RKO (cell line): ENCODE data around the gene THSD7B.

ENCODE experiments used
- DNase-seq: peaks from one replicate; pipeline ENCODE4 v3.0.0-alpha.2; 2016; ENCODE audit warnings: low spot score

THSD7B gene

DNA sequence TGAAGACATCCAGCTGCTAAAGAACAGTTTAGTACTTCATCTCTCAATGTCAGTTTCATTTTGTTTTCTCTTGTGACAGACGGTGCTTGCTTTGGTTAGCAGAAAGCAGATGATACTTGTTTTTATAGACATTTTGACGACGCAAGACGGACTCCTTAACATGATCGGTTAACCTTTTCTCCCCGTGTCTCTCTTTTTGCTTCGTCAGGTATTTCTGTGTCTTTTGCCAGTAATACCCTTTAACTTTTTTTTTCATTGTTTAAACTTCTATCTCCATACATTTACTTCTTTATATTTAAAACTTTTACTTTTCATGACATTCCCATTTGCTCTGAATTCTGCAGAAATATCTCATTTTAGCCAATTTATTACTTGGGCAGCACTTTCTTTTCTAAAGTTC, 57.9 kb downstream of the THSD7B start:
- DNase-seq, result no peak

- DNase-seq, result no peak
Observed at GRCh38 chr2:136828162-136828561, 62.8 kb downstream of the THSD7B start.

- DNase-seq, result no peak
Observed at GRCh38 chr2:136828774-136829173, 63.4 kb downstream of the THSD7B start.

DNA sequence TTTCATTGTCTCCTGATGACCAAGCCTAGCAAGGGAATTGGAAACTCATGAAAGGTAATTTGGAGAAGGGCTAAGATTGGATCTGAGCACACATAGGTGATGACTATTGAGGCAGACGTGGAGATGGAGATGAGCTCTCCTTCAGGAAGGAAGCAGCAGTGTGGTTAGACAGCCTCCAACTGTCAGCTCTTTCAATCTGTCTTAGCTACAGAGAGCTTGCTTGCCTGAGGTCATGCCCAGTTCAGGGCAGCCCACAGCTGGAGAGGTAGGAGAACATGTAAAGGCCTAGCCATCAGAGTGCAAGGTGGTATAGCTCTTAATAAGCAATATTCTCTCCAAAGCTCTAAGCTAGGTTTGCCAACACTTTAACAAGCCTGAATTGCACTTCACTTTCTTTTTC, 79.2 kb downstream of the THSD7B start:
- DNase-seq, result no peak

DNA sequence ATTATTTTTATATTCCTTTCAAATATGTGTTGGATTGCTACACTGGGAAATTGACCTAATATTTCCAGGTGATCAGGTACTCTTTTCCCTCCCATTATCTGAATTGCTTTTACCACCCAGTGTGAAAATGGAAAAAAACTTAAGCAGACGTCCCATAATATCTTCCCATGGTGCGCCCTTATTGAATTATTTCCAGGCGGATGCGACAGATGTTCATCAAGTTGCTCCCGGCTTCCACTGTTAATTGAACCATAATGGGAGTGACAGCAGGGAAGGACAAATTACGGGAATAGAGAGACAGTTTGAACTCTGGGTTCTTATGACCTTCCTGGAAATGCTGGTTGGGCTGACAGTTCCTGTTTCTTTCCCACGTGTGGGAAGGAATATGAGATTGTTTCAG, 93.3 kb downstream of the THSD7B start:
- no peak for DNase-seq

GRCh38 chr2:136860443-136860958, 95.2 kb downstream of the THSD7B start:
- no peak for DNase-seq

- no peak for DNase-seq
Observed at GRCh38 chr2:136863468-136863867, 98.1 kb downstream of the THSD7B start.

- no peak for DNase-seq
Observed at GRCh38 chr2:136863874-136864273, 98.5 kb downstream of the THSD7B start.

DNA sequence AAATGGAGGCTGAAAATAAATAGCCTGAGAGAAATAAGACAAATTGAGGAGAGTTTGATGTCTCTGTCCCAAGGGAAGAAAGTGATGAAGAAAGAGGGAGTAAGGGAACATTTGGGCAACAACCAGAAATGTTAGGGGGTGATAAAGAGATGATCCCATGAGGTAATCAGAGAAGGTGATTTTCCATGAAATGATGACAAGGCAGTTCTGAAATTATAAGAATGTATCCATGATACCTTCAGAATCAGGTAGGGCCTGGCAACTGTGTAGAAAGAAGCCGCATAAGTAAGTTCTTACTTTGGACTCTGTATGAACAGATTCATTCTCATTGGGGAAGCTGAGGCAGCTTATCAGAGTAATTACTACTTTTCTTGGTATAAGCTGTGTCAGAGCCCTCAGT, 106.1 kb downstream of the THSD7B start:
- no peak for DNase-seq

DNA sequence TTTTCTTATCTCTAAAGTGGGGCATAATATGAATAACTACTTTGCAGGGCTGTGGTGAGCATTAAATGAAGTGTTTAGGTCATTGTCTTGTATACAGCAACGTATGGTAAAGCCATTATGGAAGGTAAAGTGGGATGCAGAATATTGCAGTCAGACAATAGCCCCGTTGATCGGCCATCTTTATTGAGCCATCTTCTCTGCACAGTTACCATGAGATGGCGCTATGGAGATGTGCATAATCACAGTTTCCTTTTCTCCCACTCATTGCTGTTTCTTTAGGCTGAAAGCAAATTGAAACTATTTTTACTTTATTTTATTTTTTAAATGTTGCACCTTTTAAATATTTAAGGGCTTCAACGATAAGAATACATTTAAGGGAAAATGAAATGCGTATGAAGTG, 108.9 kb downstream of the THSD7B start:
- DNase-seq, result peak; percentile 3

- no peak for DNase-seq
Observed at GRCh38 chr2:136891100-136891499, 125.8 kb downstream of the THSD7B start.

DNA sequence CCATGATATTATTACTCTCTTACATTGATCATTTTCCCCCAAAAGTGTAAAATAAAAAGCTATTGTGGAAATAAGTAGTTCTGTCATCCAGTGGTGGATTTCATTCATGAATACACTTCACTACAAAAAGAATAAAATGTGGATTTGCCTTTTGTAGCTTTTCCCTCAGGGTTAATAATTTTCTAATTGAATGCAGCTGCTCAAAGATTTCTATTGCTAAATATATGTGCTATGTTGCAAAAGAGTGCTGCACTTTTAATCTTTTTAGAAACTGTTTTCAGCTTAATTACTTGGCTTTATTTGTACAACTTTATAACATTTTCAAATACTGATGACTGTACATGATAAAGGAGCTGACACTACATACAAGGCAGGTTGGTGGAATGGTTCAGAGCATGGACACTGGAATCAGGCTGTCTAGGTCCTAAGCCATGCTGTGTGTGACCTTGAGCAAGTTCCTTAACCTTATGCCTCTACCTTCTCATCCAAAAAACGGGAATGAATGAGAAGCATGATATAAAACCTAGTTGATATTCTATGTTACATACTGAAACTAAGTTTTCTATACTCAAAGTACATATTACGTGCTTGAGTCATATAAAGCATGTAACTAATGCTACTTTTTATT, 128.8 kb downstream of the THSD7B start:
- DNase-seq, result no peak

GRCh38 chr2:136901732-136902131, 136.4 kb downstream of the THSD7B start:
- no peak for DNase-seq

DNA sequence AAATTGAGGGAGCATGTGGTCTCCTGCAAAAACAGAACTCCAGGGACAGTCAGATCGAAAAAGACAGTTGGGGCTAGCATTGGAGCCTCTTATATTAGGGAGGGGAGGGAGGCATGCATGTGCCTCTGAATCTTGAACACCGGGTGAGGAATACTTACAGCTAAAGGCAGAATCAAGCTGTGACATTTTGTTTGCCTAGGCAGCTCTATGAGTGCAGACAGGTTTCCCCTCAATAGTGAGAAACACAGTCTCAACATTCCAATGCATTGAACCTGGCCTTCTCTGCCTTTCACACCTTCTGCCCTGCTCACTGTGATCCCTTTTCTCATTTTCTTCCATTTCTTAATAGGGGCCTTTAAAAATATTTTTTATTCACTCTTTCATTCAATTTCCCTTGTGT, 140.4 kb downstream of the THSD7B start:
- DNase-seq, result no peak

DNA sequence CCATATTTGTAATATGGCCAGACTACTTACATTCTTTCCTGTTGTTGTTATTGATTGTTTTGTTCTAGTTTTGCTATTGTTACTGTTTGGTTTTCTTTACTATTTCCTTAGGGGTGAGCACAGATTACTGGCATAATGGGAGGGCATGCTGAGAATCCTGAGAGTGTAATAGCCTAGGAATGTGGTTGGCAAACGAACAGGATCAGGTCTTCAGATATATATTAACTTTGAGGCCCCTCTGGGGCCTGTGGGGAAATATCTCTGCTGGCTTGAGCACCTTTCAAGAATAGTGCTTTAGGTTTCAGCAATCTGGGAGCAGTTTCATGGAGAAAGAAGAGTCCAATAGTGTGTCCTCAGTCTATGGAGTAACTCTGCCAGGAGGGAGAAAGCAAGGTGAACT, 144.4 kb downstream of the THSD7B start:
- DNase-seq, result no peak

DNA sequence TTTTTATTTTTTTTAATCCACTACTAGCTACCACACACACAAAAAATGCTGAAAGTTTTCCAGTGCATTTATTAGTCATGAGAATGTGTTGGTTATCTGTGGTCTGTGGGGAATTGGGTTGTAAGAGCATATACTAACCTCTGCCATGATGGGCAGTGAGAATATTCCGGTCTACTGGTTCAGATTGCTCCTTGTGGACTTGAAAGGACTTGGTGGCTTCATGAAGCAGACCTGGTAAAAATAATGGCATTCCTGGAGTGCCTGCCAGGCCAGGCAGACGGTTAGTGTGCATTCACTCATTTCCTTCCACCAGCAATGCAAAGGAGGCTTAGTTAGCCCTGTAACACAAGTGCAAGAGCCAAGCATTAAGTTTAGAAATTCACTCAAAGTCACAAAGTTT, 150.8 kb downstream of the THSD7B start:
- no peak for DNase-seq

DNA sequence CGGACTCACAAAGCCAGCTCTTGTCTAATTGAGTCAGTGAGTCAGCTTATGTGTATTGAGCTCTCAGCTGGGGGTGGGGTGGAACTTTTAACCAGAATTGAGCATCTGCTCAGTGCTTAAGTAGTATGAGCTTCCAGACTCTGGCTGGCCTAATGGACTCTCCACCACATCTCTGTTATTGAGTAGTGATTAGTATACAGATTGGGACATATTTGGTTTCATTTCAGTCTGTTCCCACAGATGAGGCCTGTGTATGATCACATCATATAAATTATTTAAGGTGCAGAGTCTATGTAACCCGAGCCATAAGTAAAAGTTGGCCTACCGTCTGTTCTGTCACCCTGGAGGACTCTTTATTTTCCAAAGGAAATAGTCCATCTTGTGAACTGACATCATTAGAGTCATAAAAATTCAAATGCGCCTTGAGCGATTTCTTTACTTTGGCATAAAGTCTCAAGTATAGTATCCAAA, 152.1 kb downstream of the THSD7B start:
- DNase-seq, result no peak

- no peak for DNase-seq
Observed at GRCh38 chr2:136919682-136920081, 154.3 kb downstream of the THSD7B start.

DNA sequence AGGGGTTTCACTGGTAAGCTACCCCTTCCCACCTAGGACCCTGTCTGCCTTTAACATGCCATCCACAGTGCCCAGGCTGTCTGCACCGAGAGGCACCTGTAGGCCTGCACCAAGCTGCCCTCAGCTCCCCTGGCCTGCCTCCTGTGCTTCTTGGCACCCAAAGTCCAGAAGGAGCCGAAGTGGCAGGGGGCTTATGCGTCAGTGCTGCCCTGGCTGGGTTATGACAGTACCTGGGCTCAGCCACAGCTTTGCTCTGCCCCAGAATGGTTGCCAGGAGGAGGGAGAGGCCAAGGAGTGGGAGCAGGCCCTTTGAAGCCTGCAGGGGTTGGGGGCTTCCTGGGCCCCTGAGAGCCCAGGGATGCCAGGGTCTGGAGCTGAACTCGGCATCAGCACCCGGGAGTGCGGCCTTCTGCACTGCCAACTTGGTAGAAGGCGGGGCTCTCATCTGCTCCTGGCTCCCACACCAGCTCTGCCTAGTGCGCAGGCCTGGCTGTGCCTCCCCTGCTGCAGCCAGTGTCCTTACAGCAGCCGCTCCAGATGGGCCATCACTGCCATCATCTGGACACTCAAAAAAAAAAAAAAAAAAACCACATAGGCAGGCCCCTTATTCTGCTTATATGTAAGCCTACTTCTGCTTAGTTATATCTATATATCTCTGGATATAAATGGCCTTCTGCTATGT, 155.4 kb downstream of the THSD7B start:
- DNase-seq, result no peak

- DNase-seq, result no peak
Observed at GRCh38 chr2:136927156-136927555, 161.8 kb downstream of the THSD7B start.

DNA sequence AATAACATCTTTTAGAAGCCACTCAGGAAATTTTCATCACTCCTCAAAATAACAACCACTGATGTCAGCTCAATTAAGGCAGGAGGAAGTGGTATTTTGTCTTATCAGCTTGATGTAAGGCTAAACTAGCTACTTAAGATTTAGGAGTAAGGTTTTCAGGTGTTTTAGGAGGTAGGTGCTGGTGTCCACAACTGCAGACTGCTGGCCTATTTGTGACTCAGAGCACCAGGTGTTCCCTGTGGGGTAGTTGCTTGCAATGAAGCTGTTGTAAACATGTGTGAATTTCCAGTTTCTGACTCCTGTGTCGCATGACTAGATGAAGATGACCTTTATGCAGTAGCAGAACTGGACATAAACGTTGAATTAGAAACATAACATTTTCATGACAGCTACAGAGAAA, 164.2 kb downstream of the THSD7B start:
- DNase-seq, result no peak

GRCh38 chr2:136932700-136933099, 167.4 kb downstream of the THSD7B start:
- peak; percentile 19 for DNase-seq

DNA sequence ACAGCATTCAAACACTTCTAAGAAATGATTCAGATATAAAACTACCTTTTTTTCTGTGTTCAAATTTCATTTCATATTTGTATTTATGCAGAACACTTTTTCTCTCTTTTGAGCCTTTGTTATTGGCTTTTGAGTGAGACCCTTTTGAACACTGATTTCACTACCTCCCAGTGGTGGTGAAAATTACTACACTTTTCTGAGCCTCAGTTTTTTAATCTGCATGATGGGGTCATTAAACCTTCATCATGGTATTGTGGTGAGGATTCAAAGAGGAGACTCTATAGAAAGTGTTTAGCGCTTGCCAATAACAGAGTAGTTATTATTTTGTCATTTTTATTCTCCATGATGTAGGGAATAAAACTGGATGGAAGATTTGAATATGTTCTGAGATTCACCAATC, 169.8 kb downstream of the THSD7B start:
- DNase-seq, result no peak

GRCh38 chr2:136956050-136956449, 190.7 kb downstream of the THSD7B start:
- no peak for DNase-seq
